DND-41 (cell line): ENCODE data around the gene CIAO3.

Experiments
- ATAC-seq: fragments of 200-7000 bp; cut with Tn5 transposase; 3 replicates; pipeline ENCODE4 v1.9.1; 2021; ENCODE audit warnings: low read depth; ENCODE audit not compliant: insufficient read depth
- DNase-seq: peaks from one replicate; pipeline ENCODE4 v3.0.0-alpha.2; 2020
- H2AFZ ChIP-seq: 2 replicates; pipeline ENCODE4 v1.6.0; 2012; ENCODE audit warnings: low read depth, low read length
- H3K27ac ChIP-seq: 2 replicates; pipeline ENCODE4 v1.5.1; 2012; ENCODE audit warnings: low read length, inconsistent platforms
- H3K27me3 ChIP-seq: fragments of 200-600 bp; sonication (generic); 2 replicates; pipeline ENCODE4 v1.6.0; 2012; ENCODE audit warnings: low read length, mild to moderate bottlenecking, inconsistent platforms; ENCODE audit not compliant: insufficient read depth, poor library complexity
- H3K36me3 ChIP-seq: 2 replicates; pipeline ENCODE4 v1.5.1; 2012; ENCODE audit warnings: low read length, inconsistent platforms; ENCODE audit not compliant: insufficient read depth
- H3K4me1 ChIP-seq: 2 replicates; pipeline ENCODE4 v1.5.1; 2012; ENCODE audit warnings: mild to moderate bottlenecking, low read length; ENCODE audit not compliant: insufficient read depth
- H3K4me2 ChIP-seq: 2 replicates; pipeline ENCODE4 v1.6.0; 2012; ENCODE audit warnings: mild to moderate bottlenecking, moderate library complexity, low read length, inconsistent platforms; ENCODE audit not compliant: insufficient read depth
- H3K4me3 ChIP-seq, 2 experiments: fragments of 200-600 bp in 1 of 2; shearing (Covaris generic) in 1 of 2; 2 replicates each; pipeline ENCODE4 v1.5.1; 2012 to 2016; ENCODE audit warnings: inconsistent platforms in 2 of 2, low read length in 2 of 2, mild to moderate bottlenecking in 2 of 2, low read depth in 1 of 2, moderate library complexity in 1 of 2
- H3K79me2 ChIP-seq: 2 replicates; pipeline ENCODE4 v1.6.0; 2012; ENCODE audit warnings: low read length, inconsistent platforms; ENCODE audit not compliant: insufficient read depth
- H3K9ac ChIP-seq: 2 replicates; pipeline ENCODE4 v1.6.0; 2012; ENCODE audit warnings: low read depth, mild to moderate bottlenecking, inconsistent platforms, low read length, moderate library complexity
- H3K9me3 ChIP-seq: 2 replicates; pipeline ENCODE4 v1.5.1; 2012; ENCODE audit warnings: low read length, moderate library complexity, mild to moderate bottlenecking, inconsistent platforms; ENCODE audit not compliant: insufficient read depth, severe bottlenecking
- H4K20me1 ChIP-seq: 2 replicates; pipeline ENCODE4 v1.6.0; 2012; ENCODE audit warnings: low read length; ENCODE audit not compliant: insufficient read depth
- CTCF ChIP-seq: IDR thresholded peaks from 2 replicates; pipeline ENCODE4 v1.5.1; 2012; ENCODE audit warnings: borderline replicate concordance, low read length, moderate library complexity, mild to moderate bottlenecking; ENCODE audit not compliant: poor library complexity, severe bottlenecking; ENCODE audit errors: extremely low read depth
- EZH2 ChIP-seq: IDR thresholded peaks from 3 replicates; pipeline ENCODE4 v1.6.1; 2012; ENCODE audit warnings: borderline replicate concordance, low read depth, mild to moderate bottlenecking, moderate library complexity, low read length, inconsistent platforms; ENCODE audit not compliant: severe bottlenecking

CIAO3 gene

DNA sequence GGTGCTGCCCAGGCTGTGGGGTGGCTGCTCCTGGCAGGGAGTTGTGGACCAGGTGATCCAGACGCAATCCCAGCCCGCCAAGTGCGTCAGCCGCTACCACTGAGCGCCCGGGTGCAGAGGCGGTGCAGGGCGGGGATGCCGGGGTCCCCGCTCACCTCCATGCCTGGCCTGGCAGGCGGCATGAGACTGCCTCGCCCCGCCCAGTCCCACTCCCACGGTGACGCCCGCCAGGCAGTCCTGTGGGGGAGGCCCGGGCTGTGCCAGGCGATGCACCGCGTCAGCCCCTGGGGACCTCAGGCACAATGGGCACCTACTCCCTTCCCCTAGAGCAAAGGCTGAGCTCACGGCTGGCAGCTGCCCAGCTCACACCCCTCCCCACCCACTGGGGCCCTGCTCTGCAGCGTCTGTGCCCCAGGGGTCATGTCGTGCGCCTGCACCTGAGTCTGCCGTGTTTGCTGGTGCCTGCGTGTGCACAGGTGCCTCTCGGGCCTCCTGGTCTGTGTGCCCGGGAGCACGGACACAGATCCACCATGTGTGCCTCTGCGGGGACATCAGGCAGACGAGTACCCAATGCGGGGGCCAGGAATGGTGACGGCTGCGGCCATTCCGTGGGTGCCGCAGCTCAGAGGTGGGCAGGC lies 42.1 kb upstream of the CIAO3 start:
- no peak for TF ChIP-seq CTCF
- no peak for TF ChIP-seq EZH2
- no peak overlapping the region for H3K4me2 ChIP-seq

DNA sequence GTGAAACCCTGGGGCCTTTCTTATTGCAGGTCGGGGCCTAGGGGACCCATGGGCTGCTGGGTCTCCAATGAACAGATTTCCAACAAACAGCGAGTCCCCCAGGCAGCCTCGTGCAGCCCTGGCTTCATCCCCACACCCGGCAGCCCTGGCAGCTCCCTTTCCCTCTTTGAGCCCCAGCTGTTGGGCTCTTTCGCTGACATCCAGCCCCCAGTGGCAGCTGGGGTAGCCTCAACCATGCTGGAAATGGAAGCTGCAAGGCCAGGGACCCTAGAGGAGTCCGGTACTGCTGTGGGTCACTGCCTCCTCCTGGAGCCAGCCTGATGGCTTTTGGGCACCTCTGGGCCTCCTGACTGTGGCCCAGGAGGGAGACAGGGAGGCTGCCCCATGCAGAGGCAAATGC lies 41.5 kb upstream of the CIAO3 start:
- H3K9ac ChIP-seq, result no peak overlapping the region
- H3K4me2 ChIP-seq, result no peak overlapping the region
- H3K27me3 ChIP-seq, result no peaks in the 10 kb centered on the region
- ATAC-seq, result no peak
- H3K9me3 ChIP-seq, result no peaks in the 10 kb centered on the region
- no peak overlapping the region for H3K27ac ChIP-seq
- peaks cover 13% of the 10 kb centered on the region for H3K79me2 ChIP-seq
- no peak overlapping the region for H3K4me3 ChIP-seq
- peaks cover 28% of the 10 kb centered on the region for H4K20me1 ChIP-seq
- TF ChIP-seq EZH2 (no peak), CTCF (no peak)
- peaks cover 10% of the 10 kb centered on the region for H3K4me1 ChIP-seq
- peaks cover 24% of the 10 kb centered on the region for H3K36me3 ChIP-seq
- H2AFZ ChIP-seq, result no peak overlapping the region
- DNase-seq, result no peak

More for the DNA sequence above, 42.1 kb upstream of the CIAO3 start:
- no peaks in the 10 kb centered on the region for H3K9me3 ChIP-seq
- H2AFZ ChIP-seq, result no peak overlapping the region
- H3K4me1 ChIP-seq, result peaks cover 15% of the 10 kb centered on the region
- no peak overlapping the region for H3K4me3 ChIP-seq
- no peaks in the 10 kb centered on the region for H3K27me3 ChIP-seq
- peaks cover 19% of the 10 kb centered on the region for H3K79me2 ChIP-seq
- DNase-seq (no peak), ATAC-seq (peak; percentile 23)
- peaks cover 28% of the 10 kb centered on the region for H3K36me3 ChIP-seq
- peaks cover 34% of the 10 kb centered on the region for H4K20me1 ChIP-seq
- no peak overlapping the region for H3K27ac ChIP-seq
- H3K9ac ChIP-seq, result no peak overlapping the region

GRCh38 chr16:781346-782010 lies 40.7 kb upstream of the CIAO3 start:
- no peak overlapping the region for H3K27ac ChIP-seq
- H3K4me1 ChIP-seq, result peaks cover 2% of the 10 kb centered on the region
- H3K9me3 ChIP-seq, result no peaks in the 10 kb centered on the region
- DNase-seq (no peak), ATAC-seq (no peak)
- TF ChIP-seq CTCF (no peak), EZH2 (no peak)
- no peaks in the 10 kb centered on the region for H3K27me3 ChIP-seq
- H2AFZ ChIP-seq, result no peak overlapping the region
- peaks cover 5% of the 10 kb centered on the region; the same call in 1 of the 2 replicates for H3K79me2 ChIP-seq
- peaks cover 17% of the 10 kb centered on the region for H3K36me3 ChIP-seq
- H3K9ac ChIP-seq, result no peak overlapping the region
- no peak overlapping the region for H3K4me2 ChIP-seq
- H4K20me1 ChIP-seq, result peaks cover 20% of the 10 kb centered on the region; the same call in 1 of the 2 replicates
- H3K4me3 ChIP-seq, result no peak overlapping the region

GRCh38 chr16:780296-780695 lies 39.5 kb upstream of the CIAO3 start:
- Histone ChIP-seq H3K79me2 (no peaks in the 10 kb centered on the region), H3K27ac (no peak overlapping the region), H3K27me3 (no peaks in the 10 kb centered on the region), H4K20me1 (peaks cover 10% of the 10 kb centered on the region; the same call in 1 of the 2 replicates), H3K4me2 (no peak overlapping the region), H2AFZ (no peak overlapping the region), H3K36me3 (peaks cover 7% of the 10 kb centered on the region), H3K4me1 (no peaks in the 10 kb centered on the region), H3K9me3 (no peaks in the 10 kb centered on the region), H3K4me3 (no peak overlapping the region), H3K9ac (no peak overlapping the region)
- ATAC-seq (no peak), DNase-seq (no peak)
- no peak for TF ChIP-seq EZH2
- TF ChIP-seq CTCF, result no peak
